Esophagus squamous epithelium (tissue), 5 donors: Measurements from ENCODE around the gene PTPRM. TPM values are rescaled to one million over a fixed set of nuclear protein-coding genes. Genes with fewer than 3 reads are reported as not detected.

Source experiments
- DNase-seq: peaks from one replicate; lab custom pipeline; 2025; lab: John Stamatoyannopoulos, UW
- H3K27ac ChIP-seq, 4 donors: fragments of 200-600 bp; sonication (generic); one replicate each; pipeline ENCODE4 v1.5.1; 2016 to 2019; ENCODE audit warnings: mild to moderate bottlenecking in 1 of 4
- H3K27me3 ChIP-seq, 4 donors: fragments of 200-600 bp; sonication (generic); 1 replicate in 3 of 4; 2 replicates in 1 of 4; pipeline versions ENCODE4 v1.5.1 to v1.6.0; 2017 to 2021; ENCODE audit warnings: antibody characterized with exemption in 1 of 4
- H3K36me3 ChIP-seq, 3 donors: fragments of 200-600 bp; sonication (generic); one replicate each; pipeline ENCODE4 v1.5.1; 2016 to 2019
- H3K4me1 ChIP-seq, 3 donors: fragments of 200-600 bp; sonication (generic); one replicate each; pipeline ENCODE4 v1.5.1; 2017 to 2019
- H3K4me3 ChIP-seq, 4 donors: fragments of 200-600 bp; sonication (generic); 1 replicate in 3 of 4; 2 replicates in 1 of 4; pipeline ENCODE4 v1.5.1; 2016 to 2019; ENCODE audit warnings: mild to moderate bottlenecking in 2 of 4, moderate library complexity in 1 of 4
- H3K9me3 ChIP-seq, 3 donors: fragments of 200-600 bp; sonication (generic); one replicate each; pipeline ENCODE4 v1.5.1; 2016 to 2019
- POLR2A ChIP-seq, 4 donors: fragments of 450-650 bp; IDR thresholded peaks; one replicate each; pipeline ENCODE4 v1.6.1; 2017; ENCODE audit warnings: antibody characterized with exemption in 4 of 4, mild to moderate bottlenecking in 4 of 4, moderate library complexity in 3 of 4
- WGBS, 2 donors: methylation state at CpG; one replicate each; pipeline ENCODE4 v1.1.5; 2018; 5-methylcytosine and 5-hydroxymethylcytosine counted together
- intact Hi-C: fragments of 100-400 bp; cut with DNase I; formaldehyde crosslinking; loops from one replicate; pipeline ENCODE4 v1.15.0; 2022
- total RNA-seq, 4 donors: library from RNA; depleted of rRNA; stranded (reverse); fragments of >200 nt; gene quantifications; one replicate each; pipeline ENCODE4 v1.1.0, GENCODE V29; 2016
- TF ChIP-seq, protein P1 (sequence below), 6 experiments: fragments of 450-650 bp in 4 of 6; fragments of 200-600 bp in 2 of 6; sonication (generic) in 2 of 6; IDR thresholded peaks; one replicate each; pipeline ENCODE4 v1.5.1; 2016 to 2019; ENCODE audit warnings: antibody characterized with exemption in 6 of 6, mild to moderate bottlenecking in 4 of 6, moderate library complexity in 4 of 6
- donor health status: DM: yes; HTN: yes; CAD: no.

The PTPRM gene
- total RNA-seq, 4 donors from 2014 or later: 6.5 to 38.7 (median 11.1) TPM

DNA sequence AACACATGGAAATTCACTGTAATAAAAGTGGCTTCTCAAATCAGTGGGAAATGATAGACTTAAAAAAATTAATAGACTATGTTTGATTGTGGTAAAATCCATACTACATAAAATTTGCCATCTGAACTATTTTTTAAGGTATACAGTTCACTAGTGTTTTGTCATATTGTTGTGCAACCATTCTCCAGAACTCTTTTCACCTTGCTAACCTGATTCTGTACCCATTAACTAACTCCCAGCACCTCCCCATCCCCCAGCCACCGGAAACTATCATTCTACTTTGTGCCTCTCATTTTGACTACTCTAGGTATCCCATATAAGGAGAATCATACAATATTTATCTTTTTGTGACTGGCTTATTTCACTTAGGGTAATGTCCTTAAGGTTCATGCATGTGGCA, 153.3 kb downstream of the PTPRM start:
- no peak for TF ChIP-seq POLR2A (IDR thresholded peaks at IDR 0.05)
- TF ChIP-seq, protein P1, sequence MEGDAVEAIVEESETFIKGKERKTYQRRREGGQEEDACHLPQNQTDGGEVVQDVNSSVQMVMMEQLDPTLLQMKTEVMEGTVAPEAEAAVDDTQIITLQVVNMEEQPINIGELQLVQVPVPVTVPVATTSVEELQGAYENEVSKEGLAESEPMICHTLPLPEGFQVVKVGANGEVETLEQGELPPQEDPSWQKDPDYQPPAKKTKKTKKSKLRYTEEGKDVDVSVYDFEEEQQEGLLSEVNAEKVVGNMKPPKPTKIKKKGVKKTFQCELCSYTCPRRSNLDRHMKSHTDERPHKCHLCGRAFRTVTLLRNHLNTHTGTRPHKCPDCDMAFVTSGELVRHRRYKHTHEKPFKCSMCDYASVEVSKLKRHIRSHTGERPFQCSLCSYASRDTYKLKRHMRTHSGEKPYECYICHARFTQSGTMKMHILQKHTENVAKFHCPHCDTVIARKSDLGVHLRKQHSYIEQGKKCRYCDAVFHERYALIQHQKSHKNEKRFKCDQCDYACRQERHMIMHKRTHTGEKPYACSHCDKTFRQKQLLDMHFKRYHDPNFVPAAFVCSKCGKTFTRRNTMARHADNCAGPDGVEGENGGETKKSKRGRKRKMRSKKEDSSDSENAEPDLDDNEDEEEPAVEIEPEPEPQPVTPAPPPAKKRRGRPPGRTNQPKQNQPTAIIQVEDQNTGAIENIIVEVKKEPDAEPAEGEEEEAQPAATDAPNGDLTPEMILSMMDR (IDR thresholded peaks at IDR 0.05): no peak
- Histone ChIP-seq H3K9me3 (peaks cover 0 to 9% (median 0%) of the 10 kb centered on the region in 3 donors), H3K27me3 (no peaks in the 10 kb centered on the region), H3K4me3 (no peak overlapping the region), H3K27ac (no peak overlapping the region), H3K36me3 (no peaks in the 10 kb centered on the region), H3K4me1 (peaks cover 0 to 7% (median 0%) of the 10 kb centered on the region in 3 donors)
- 77 to 87% methylated on average over 1 of the region's 1 CpG for WGBS, 2 donors
- no peak for DNase-seq
- intact Hi-C loops: no loop called here

DNA sequence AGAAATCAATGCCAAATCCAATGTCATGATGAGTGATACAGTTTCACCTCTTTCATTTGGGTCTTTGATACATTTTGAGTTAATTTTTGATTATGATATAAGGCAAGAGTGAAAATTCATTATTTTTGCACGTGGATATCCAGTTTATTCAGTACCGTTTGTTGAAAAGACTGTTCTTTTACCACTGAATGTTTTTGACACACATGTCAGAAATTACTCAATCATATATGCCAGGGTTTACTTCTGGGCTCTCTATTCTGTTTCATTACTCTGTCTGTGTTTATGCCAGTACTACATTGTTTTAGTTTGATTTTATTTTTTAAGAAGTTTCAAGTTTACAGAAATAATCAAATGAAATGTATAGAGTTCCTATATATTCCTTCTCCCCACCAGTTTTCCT, 154.4 kb downstream of the PTPRM start:
- Histone ChIP-seq H3K27me3 (no peaks in the 10 kb centered on the region), H3K36me3 (no peaks in the 10 kb centered on the region), H3K27ac (no peak overlapping the region), H3K4me3 (no peak overlapping the region), H3K9me3 (peaks cover 0 to 9% (median 0%) of the 10 kb centered on the region in 3 donors), H3K4me1 (peaks cover 0 to 7% (median 0%) of the 10 kb centered on the region in 3 donors)
- intact Hi-C loops: no loop called here
- no peak for DNase-seq
- no peak for TF ChIP-seq POLR2A (IDR thresholded peaks at IDR 0.05)
- TF ChIP-seq, protein P1 (IDR thresholded peaks at IDR 0.05): no peak
- WGBS, 2 donors: 31 to 48% methylated on average over 2 of the region's 2 CpGs

DNA sequence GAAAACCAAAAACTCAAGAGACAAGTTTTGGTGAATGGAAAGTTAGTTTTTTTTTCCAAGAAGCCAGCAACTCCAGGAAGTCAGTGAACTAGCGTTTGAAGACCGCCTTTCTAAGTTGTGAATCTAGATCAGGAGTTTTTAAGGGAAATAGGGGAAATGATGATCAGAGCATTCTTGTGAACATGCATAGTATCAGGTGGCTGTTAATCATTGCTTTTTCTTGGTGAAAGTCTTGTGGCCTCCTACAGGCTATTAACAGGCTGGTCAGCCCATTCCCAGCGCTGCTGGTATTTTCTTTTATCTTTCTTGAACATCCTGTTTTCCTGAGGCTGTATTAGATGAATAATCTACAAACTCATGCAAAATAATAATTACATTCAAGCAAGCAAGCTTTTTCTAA, 155.8 kb downstream of the PTPRM start:
- no peak for DNase-seq
- Histone ChIP-seq H3K27ac (no peak overlapping the region), H3K36me3 (no peaks in the 10 kb centered on the region), H3K9me3 (no peaks in the 10 kb centered on the region), H3K4me3 (no peak overlapping the region), H3K4me1 (peaks cover 0 to 14% (median 0%) of the 10 kb centered on the region in 3 donors), H3K27me3 (no peaks in the 10 kb centered on the region)
- intact Hi-C loops: no loop called here
- 77 to 84% methylated on average over 3 of the region's 3 CpGs for WGBS, 2 donors
- no peak for TF ChIP-seq POLR2A (IDR thresholded peaks at IDR 0.05)
- TF ChIP-seq, protein P1 (IDR thresholded peaks at IDR 0.05): no peak

DNA sequence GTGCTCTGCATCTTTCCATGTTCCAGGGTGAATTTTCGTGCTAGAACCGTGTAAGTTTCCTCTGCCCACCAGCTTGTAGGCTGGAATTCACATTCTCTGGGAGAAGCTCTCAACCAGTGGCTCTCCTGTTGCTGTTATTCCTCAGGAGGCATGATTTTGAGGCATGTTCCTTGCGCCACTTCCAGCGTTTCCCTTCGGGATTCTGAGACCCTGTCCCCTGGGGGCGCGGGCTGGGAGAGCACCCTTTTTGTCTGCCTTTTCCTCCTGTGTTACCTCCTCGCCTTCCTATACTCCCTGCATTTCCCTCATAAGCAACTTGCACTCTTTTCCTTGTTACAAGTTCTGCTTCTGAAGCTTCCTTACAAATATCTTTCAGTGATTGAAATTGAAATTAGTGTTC, 156.4 kb downstream of the PTPRM start:
- H3K36me3 ChIP-seq: no peaks in the 10 kb centered on the region
- TF ChIP-seq, protein P1 (IDR thresholded peaks at IDR 0.05): no peak
- TF ChIP-seq POLR2A (IDR thresholded peaks at IDR 0.05): no peak
- no peaks in the 10 kb centered on the region for H3K27me3 ChIP-seq
- intact Hi-C loops: no loop called here
- no peak overlapping the region for H3K27ac ChIP-seq
- no peak for DNase-seq
- no peak overlapping the region for H3K4me3 ChIP-seq
- H3K9me3 ChIP-seq: no peaks in the 10 kb centered on the region
- peaks cover 0 to 19% (median 0%) of the 10 kb centered on the region in 3 donors for H3K4me1 ChIP-seq
- WGBS, 2 donors: 80 to 83% methylated on average over 8 of the region's 8 CpGs

DNA sequence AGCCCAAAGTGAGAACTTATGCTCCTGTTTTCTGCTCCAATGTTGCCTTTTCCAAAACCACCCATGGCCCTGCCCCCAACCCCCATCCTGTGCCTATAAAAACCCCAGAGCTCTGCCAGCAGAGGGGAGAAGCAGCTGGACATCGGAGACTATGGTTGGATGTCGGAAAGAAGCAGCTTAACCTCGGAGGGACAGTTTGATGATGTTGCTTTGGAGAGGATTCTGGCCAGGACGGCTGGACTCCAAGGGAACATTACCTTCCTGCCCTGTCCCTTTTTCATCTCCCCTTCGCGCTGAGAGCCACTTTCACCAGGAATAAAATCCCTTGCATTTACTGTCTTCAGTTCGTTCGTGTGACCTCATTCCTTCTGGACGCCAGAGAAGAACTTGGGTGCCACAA, 158.4 kb downstream of the PTPRM start:
- H3K4me1 ChIP-seq: peaks cover 0 to 19% (median 0%) of the 10 kb centered on the region in 3 donors
- no peak overlapping the region for H3K4me3 ChIP-seq
- 93% methylated on average over 5 to 7 of the region's 9 CpGs for WGBS, 2 donors
- DNase-seq: no peak
- H3K36me3 ChIP-seq: no peaks in the 10 kb centered on the region
- no peak for TF ChIP-seq POLR2A (IDR thresholded peaks at IDR 0.05)
- TF ChIP-seq, protein P1 (IDR thresholded peaks at IDR 0.05): no peak
- no peaks in the 10 kb centered on the region for H3K9me3 ChIP-seq
- intact Hi-C loops: no loop called here
- no peak overlapping the region for H3K27ac ChIP-seq
- no peaks in the 10 kb centered on the region for H3K27me3 ChIP-seq
